ENCODE data around the gene SLC18B1.
A peak's percentile ranks its signal among the peaks of the same experiment; 100 is the strongest.
"Not testable (repeated sequence)": the region's sequence is repeated elsewhere in the genome, so short reads cannot be mapped to it uniquely, and the experiment has no call there.

SLC18B1 gene

DNA sequence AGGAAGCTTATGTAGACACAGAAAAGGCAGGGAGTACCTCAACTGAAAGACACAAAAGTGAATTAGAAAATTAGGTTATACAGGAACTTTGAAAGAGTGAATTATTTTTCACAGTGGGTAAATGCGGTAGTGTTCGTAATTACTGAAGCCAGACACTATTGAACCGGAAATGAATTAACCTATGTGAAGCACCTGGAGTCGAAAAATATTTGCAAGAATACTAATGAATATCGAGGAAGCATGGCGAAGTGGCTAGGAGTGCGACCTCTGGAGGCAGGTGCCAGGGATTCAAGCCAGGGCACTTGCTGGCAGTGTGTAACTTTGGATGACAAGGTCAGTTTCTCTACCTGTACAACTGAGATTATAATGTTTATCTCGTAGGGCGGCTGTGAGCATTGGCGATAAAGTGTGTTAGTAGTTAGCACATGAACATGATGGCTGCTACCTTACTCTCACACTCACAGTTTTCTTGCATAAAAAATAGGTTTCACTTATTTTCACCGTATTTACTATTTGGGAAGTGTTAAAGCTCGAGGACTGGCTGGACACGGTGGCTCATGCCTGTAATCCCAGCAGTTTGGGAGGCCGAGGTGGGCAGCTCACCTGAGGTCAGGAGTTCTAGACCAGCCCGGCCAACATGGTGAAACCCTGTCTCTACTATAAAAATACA is 567 bp upstream of the SLC18B1 start:
- DNase-seq, result peak; percentile 41 to 61

DNA sequence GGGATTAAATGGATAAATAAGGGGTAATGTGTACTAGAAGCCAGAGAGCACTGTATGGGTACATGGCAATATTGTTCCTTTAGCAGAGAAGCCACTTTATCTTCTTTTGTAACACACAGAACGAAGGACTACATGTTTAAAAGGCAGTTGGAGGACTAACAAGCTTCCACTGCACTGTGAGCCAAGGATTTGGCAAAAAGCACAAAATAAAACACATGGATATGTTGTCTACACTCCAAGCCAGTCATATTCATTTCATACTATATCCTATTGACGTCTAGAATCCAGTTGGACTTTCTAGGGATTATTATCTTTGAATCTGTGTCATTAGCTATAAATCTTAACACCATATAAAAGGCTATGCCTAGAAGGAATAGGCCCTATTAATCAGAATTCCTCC is 3.0 kb downstream of the SLC18B1 start:
- no peak for DNase-seq

DNA sequence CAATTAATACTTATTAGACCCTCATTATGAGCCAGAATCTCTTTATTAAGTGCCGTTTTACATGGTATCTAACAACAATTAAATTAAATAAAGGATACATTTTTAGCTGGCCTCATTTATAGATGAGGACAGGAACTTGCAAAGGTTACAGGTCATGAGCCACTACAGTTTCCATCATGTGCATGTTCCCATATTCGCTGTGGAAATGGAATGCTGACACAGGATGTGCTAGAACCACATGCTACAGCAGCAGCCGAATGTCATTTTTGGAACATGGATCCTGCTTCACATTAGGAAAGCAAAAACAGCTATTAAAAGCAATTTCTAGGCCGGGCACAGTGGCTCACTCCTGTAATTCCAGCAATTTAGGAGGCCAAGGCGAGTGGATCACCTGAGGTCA is 5.9 kb downstream of the SLC18B1 start:
- DNase-seq, result no peak

DNA sequence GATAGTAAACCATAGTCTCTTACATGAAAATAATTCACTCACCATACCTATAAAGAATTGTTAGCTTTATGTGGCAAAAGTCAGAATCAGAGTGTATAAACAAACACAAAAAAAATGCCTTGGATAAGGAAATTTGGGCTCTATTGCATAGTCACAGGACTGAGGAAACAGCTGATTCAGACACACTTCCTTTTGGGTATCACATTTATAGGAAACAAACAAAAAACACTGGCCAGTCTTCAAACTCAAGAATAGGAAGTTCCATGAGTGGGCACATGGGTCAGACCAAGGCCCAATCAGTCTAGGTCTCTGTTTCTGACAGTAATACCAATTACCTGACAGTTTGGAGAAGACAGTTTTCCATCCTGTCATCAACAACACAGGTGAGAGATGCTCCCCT is 8.0 kb downstream of the SLC18B1 start:
- peak; percentile 52 to 59 for DNase-seq

DNA sequence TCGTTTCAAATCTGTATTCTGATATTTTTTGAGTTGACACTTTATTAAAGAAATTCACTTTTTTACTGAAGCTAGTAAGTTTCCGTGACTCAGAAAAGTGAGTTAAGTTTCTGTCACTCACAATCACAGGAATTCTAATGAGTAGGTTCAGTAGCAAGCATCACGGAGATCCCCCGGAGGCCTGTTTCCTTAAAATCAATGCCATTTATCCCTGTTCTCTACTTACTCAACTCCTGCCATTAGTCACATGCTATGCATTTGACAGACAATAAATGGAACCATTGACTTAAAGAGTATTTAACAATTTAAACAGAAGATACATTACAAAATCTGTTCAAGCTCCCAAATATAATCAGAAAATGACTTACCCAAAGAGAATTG is 9.1 kb downstream of the SLC18B1 start:
- DNase-seq, result no peak

DNA sequence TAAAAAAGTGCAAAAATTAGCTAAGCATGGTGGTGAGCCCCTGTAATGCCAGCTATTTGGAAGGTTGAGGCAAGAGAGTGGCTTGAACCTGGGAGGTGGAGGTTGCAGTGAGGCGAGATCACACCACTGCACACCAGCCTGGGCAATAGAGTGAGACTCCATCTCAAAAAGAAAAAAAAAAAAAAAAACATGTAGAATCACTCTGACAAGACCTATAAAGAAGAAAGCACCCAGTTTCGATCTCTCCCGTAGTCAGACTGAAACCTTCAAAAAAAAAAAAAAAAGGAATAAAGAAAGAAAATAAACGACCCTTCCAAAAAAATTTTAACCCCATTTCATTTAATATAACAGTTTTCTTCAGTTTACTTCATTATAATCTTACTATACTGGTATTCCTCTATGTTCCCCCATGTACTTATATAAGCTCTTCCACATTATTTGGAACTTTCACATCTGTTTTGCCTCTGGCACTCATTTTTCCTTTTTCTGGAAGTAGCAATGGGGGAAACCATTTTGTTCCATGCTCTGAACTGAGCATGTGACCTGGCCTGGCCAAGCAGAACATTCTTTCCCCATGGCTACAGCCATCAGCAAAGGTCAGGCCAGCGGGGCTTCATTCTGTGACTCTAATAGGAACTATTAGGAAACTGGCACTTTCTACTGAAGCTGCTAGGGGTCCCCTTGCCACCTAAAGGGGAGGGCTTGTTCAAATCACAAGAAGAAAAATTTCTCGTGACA is 9.6 kb downstream of the SLC18B1 start:
- no peak for DNase-seq

DNA sequence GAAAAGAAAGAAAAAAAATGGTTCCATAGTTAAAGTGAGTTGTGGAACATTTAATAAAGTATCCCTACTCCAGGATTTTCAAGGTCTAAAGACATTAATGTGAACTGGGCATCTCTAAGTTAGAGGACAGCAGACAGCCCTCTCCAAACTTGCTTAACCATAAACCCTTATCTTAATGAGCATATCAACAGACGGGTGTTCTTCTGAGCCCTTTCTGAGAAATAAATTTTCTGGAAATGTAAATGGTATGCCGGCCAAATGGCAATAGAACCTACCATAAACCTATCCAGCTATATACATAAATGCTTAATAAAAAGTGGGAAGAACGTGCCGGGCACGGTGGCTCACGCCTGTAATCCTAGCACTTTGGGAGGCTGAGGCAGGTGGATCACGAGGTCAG is 12.5 kb downstream of the SLC18B1 start:
- DNase-seq, result no peak

DNA sequence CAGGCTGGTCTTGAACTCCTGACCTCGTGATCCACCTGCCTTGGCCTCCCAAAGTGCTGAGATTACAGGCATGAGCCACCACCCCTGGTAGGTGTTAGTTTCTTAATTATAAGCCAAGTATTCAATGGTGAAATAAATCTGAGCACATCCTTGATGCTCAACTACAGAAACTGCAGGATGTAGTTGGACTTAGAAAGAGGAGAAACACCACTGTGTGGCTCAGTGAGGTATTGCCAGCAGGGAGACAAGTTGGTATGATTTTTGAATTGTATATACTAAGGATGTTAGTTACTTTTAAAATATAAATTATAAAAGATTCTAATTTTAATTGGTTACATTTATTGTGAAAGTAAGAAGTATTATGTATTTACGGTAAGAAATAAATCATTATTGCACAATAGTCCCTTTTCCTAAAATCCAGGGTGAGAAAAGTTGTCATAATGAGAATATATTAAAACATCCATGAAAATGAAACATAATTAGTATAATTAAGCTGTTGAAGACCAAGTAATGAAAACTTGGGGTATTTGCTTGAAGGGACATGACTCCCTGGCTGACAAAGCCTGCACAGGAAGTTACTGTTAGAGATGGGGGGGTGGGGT is 17.6 kb downstream of the SLC18B1 start:
- peak in 1 of 2 donors; percentile 20 for DNase-seq

DNA sequence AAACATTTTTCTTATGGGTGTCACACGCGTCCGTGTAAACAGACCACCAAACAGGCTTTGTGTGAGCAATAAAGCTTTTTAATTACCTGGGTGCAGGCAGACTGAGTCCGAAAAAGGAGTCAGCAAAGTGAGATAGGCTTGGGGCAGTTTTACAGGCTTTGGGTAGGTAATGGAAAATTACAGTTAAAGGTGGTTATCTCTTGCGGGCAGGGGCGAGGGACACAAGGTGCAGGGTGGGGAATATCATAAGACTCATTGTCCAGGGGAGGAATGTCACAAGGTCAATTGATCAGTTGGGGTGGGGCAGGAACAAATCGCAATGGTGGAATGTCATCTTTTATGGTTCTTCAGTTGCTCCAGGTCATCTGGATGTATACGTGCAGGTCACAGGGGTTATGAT is 20.6 kb downstream of the SLC18B1 start:
- DNase-seq, result not testable (repeated sequence)

DNA sequence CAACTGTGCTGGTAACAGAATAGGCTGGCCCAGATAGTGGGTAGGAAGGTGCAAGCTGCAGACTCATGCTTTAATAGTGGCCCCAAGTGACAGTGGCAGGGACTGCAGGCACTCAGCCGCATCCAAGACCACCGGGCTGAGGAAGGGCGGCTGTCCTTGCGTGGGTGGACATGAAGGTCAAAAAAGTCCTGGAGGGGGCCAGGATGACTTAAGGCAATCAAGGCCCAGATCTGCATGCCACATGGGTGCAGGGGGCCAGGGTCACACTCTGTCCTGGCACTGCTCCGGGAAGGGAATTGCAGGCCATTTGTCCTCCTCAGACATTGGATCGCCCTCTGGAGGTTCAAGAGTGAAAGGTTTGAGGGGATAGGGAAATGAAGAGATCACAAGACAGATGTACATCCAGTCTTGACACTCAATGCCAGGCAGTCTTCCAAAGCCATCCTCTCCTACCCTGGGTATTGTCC is 30.4 kb downstream of the SLC18B1 start:
- peak; percentile 72 to 79 for DNase-seq

DNA sequence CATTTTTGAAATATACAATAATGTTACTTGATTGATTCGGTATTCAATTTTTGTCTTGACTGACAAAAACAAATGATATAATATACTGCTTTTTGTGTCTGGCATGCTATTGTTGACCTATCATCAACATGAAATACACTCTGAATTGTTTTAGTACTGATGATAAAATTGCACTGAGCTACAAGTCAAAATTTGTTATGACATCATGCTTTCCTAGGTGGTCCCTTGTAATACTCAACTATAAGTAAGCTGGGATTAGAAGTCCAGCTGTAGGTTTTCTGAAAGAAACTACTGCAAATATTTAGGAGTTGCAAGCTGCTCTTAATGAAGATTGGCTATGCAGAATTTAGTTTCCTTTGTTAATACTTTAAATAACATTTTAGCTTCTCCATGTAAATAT is 32.9 kb downstream of the SLC18B1 start:
- DNase-seq, result no peak

DNA sequence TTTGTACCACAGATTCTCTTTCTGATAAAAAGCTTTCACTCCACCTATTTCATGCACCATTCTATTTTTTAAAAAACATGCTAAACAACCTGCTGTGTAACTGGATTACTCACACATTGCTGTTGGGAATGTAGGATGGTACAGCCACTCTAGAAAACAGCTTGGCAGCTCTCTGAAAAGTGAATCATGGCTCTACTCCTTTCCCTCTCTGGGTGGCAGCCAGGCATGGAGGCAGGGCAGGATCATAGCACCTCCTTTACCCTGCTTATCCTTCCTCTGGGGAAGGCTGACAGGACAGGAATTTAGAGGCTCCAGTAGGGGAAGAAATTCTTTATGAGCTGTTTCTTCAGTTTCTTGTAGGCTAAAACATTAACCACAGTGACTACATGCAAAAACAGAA is 34.1 kb downstream of the SLC18B1 start:
- DNase-seq, result no peak

DNA sequence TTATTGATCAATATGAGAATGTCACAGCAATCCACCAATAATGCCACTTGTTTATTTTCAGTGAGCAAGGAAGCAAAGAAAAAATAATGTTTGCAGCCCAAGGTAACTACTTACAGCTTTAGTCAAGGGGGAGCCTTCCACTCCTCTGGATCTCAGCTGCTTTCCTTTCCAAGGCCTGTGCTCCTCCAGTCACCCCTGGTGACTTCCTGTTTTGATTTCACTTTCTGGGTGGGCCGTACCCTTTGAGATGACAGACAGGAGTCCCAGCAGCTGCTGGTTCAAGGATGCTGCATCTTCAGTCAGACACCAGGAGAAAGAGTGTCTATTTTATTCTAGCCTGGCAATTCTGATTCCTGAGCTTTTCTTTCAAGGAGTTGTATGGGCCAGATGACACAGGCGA is 35.2 kb downstream of the SLC18B1 start:
- DNase-seq, result peak; percentile 67

DNA sequence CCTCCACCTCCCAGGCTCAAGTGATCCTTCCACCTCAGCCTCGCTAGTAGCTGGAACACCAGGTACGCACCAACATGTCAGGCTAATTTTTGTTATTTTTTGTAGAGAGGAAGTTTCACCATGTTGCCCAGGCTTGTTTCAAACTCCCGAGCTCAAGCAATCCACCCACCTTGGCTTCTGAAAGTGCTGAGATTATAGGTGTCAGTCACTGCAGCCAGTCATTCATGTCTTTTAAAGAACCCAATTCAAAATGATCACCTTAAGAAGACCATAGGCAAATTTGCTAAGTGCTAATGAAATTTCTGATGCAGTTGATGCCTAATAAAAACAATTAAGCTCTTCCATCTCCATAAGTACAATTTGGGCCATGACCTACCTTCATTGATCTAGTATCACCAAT is 38.2 kb downstream of the SLC18B1 start:
- DNase-seq, result no peak

DNA sequence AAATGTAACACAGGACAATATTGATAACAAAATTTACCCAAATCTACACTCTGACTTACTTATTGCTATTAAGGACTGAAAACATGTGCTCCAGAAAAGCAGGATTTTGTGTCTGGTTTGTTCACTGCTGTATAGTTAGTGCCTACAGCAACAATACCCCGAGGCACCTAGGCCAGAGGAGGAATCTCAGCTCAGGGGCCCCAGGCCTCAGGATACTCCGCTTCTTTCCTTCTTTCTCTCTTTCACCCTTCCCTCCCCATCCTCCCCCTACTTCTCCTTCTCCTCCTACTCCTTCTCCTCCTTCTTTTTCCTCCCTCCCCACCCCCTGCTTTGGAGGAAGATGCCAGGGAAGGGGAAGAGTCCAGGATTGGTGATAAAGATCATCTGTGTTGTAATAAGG is 39.7 kb downstream of the SLC18B1 start:
- no peak for DNase-seq

DNA sequence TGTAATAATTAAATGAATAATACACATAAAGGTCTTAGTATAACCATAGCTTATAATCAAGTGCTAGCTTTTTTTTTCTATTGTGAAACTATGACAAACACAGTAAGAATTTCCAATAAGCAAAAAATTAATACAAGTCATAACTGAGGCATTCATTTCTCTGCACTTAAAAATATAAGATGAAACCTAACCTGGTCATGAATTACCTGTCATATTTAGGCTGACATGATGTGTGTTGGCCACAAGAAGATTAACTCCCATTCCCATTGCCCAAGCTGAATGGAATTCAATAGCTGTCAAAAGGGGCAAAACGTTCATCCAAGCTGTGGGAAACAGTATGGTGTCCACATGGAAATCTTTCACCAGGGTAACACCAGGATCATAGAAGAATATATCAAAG is 46.2 kb downstream of the SLC18B1 start:
- no peak for DNase-seq

DNA sequence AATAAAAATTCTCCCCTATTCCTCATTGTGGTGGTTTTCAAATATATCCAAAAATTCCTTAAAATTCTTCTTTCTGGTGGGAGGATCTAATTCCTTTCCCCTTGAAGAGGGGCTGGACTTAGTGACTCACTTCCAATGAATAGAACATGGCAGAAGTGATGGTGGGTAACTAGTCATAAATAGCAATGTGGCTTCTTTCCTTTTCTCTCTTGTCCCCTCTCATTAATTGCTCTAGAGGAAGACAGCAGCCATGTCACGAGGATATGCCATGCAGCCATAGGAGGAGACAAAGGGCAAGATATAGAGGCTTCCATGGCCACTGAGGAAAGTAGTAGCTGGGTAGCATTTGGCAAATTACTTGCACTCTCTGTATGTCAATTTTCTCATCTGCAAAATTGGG is 46.6 kb downstream of the SLC18B1 start:
- DNase-seq, result no peak

DNA sequence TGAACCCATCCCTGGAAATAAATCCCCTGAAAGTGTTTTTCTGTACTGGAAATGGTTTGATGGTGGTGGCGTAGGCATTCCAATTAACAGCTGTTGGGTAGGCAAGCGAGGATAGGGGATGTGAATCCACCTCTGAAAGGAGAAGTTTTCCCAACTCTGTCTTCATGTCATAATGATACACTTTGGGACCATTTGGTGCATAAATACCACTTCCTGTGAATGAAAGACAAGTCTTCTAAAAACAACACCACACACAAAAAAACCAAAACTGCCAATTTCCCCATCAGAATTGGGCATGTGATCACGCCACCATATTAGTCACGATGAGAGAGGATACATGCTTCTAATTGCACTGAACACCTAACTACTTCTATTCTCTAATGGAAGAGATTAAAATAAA is 47.1 kb downstream of the SLC18B1 start:
- peak; percentile 76 to 77 for DNase-seq

DNA sequence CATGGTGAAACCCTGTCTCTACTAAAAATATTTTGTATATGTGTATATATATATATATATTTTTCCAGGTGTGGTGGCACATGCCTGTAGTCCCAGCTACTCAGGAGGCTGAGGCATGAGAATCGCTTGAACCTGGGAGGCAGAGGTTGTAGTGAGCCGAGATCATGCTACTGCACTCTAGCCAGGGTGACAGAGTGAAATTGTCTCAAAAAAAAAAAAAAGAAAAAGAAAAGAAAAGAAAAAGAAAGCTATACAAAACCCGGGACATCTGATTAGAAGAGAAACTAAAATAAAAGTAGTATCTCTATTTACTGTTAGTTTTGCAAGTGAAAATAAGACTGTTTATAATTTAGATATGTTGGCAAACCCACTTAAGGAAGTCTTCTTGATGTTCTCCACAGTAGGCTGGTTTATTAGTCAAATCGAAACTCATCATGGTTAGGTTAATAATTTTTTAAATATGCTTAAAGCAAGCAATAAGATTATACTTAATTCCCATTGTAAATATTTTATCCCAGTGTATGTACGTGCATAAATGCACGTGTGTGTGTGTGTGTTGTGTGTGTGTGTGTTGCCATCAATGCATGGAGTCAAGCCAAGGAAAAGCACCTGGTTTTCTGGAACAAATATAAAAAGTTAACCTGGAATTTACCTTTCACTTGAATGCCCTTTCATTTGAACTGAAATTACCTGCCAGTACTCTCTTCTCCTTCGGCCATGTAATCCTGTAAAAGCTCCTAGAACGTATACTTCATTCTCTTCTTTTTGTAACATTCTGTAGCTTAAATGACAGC is 47.8 kb downstream of the SLC18B1 start:
- DNase-seq, result no peak

DNA sequence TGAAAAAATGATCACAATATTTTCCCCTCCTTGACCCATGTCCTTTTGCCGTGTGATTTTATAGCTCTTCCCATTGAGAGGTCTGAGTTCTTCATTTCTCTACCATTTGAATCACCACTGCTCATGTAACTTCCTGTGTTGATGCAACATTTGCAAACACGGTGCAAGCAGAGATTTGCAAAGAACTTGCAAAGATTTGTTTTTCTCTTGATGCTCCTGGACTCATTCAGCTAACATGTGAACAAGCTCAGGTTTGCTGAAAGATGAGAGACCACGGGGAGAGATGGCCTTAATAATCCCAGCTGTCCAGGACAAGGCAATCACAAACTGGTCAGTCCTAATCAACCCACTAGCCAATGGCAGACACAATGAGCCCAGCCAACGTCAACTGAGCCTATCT is 49.3 kb downstream of the SLC18B1 start:
- peak; percentile 83 to 90 for DNase-seq

DNA sequence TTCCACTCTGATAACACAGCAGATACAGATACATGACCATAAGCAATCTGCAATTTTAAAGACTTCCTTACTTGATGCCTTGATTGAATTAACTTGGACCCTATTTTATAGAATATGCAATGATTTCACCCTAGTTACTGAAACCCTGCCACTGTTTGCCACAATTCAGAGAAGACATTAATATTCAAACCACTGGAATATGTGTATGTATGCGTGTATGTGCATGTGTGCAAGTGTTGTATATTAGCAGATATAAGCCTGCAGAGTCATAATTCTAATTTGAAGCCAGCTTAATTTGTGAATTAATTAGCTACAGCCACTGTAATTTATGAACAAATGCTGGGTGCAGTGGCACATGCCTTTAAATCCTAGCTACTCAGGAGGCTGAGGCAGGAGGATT is 50.0 kb downstream of the SLC18B1 start:
- DNase-seq, result no peak

DNA sequence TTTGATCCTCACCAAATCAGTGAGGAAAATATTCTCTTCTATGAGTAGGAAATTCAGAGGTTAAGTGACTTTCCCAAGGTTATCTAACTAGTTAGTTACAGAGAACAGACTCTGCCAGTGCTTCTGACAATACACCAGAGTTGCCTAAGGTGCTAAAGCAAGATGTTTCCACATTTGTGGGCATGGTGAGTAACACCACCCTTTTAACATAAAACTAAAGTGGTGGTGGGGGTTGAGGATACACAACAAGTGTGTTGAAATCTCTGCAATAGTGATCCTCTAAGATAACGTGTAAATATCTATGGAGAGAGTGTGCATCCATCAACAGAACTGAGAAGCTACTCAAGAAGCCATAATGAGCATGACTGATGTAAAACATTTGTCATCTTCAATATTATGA is 52.4 kb downstream of the SLC18B1 start:
- DNase-seq, result peak; percentile 84 to 90

DNA sequence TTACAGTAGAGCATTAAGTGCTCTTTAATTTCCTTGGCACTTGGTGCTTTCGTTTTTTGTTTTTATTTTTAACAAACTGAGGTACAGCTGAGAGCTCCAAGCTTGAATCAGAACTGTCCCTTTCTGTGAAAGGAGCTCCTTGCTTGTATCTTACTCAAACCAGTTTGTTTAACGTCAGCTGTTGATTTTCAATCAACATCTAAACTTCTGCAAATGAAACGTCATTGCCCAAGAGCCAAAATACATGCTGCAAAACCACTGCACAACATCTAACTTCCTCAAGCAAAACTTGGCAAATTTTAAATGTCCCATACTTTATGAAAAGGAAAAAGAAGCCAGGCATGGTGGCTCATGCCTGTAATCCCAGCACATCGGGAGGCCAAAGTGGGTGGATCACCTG is 55.9 kb downstream of the SLC18B1 start:
- DNase-seq, result peak; percentile 88 to 94
